Liver (tissue), 9 donors: ENCODE results near the gene MUSK. TPM values are rescaled to one million over a fixed set of nuclear protein-coding genes. Genes with fewer than 3 reads are reported as not detected.

ENCODE experiments used
- DNase-seq: peaks from one replicate; pipeline ENCODE4 v3.0.0-alpha.2; 2017; ENCODE audit warnings: low spot score
- H3K27ac ChIP-seq, 2 donors: one replicate each; pipeline ENCODE4 v1.7.0; 2013; ENCODE audit warnings: inconsistent platforms in 2 of 2, low read length in 2 of 2, control low read depth in 1 of 2, low read depth in 1 of 2, mild to moderate bottlenecking in 1 of 2
- H3K27me3 ChIP-seq, 4 donors: one replicate each; pipeline versions ENCODE4 v1.6.1 to v1.7.0; 2013; ENCODE audit warnings: low read length in 3 of 4, inconsistent platforms in 1 of 4, mild to moderate bottlenecking in 1 of 4, moderate library complexity in 1 of 4; ENCODE audit not compliant: control insufficient read depth in 4 of 4, insufficient read depth in 4 of 4
- H3K36me3 ChIP-seq, 4 donors: one replicate each; pipeline versions ENCODE4 v1.6.1 to v1.7.0; 2013; ENCODE audit warnings: low read length in 3 of 4, mild to moderate bottlenecking in 3 of 4, low read depth in 1 of 4, moderate library complexity in 1 of 4; ENCODE audit not compliant: control insufficient read depth in 4 of 4, insufficient read depth in 3 of 4
- H3K4me1 ChIP-seq, 4 donors: one replicate each; pipeline versions ENCODE4 v1.6.1 to v1.7.0; 2013; ENCODE audit warnings: low read length in 3 of 4, mild to moderate bottlenecking in 3 of 4, moderate library complexity in 1 of 4; ENCODE audit not compliant: control insufficient read depth in 4 of 4, insufficient read depth in 4 of 4
- H3K4me3 ChIP-seq, 3 donors: one replicate each; pipeline versions ENCODE4 v1.6.1 to v1.7.0; 2013; ENCODE audit warnings: low read length in 3 of 3, control low read depth in 1 of 3, low read depth in 1 of 3, mild to moderate bottlenecking in 1 of 3
- H3K9ac ChIP-seq, 2 donors: one replicate each; pipeline ENCODE4 v1.7.0; 2013; ENCODE audit warnings: low read length in 2 of 2, mild to moderate bottlenecking in 2 of 2, moderate library complexity in 2 of 2, control low read depth in 1 of 2, low read depth in 1 of 2
- H3K9me3 ChIP-seq, 4 donors: one replicate each; pipeline versions ENCODE4 v1.6.1 to v1.7.0; 2013; ENCODE audit warnings: low read length in 3 of 4; ENCODE audit not compliant: control insufficient read depth in 4 of 4
- ATF3 ChIP-seq: IDR thresholded peaks from 2 replicates; pipeline ENCODE4 v1.6.1; 2016; ENCODE audit warnings: antibody characterized with exemption
- CTCF ChIP-seq: fragments of 150-350 bp; IDR thresholded peaks from 2 replicates; pipeline ENCODE4 v1.5.1; 2017; ENCODE audit warnings: improper control_type of control experiment, low read depth, low read length; ENCODE audit not compliant: missing input control
- EGR1 ChIP-seq, 2 donors: IDR thresholded peaks; 2 replicates each; pipeline ENCODE4 v1.6.1; 2016 to 2018; ENCODE audit warnings: antibody characterized with exemption in 2 of 2, low read depth in 2 of 2
- FOXA1 ChIP-seq: IDR thresholded peaks from 2 replicates; pipeline ENCODE4 v1.6.1; 2016; ENCODE audit warnings: antibody characterized with exemption
- FOXA2 ChIP-seq: IDR thresholded peaks from 2 replicates; pipeline ENCODE4 v1.6.1; 2016; ENCODE audit warnings: antibody characterized with exemption
- GABPA ChIP-seq, 2 donors: IDR thresholded peaks in 1 of 2; conservative IDR thresholded peaks in 1 of 2; 2 replicates each; pipeline ENCODE4 v1.6.1; 2016; ENCODE audit warnings: antibody characterized with exemption in 2 of 2, mild to moderate bottlenecking in 1 of 2, moderate library complexity in 1 of 2
- HNF4A ChIP-seq, 2 donors: conservative IDR thresholded peaks; 2 replicates each; pipeline ENCODE4 v1.6.1; 2016; ENCODE audit warnings: antibody characterized with exemption in 2 of 2, mild to moderate bottlenecking in 2 of 2
- HNF4G ChIP-seq: IDR thresholded peaks from 2 replicates; pipeline ENCODE4 v1.6.1; 2016; ENCODE audit warnings: antibody characterized with exemption
- JUND ChIP-seq, 2 donors: IDR thresholded peaks; 2 replicates each; pipeline ENCODE4 v1.6.1; 2016; ENCODE audit warnings: antibody characterized with exemption in 2 of 2
- MAX ChIP-seq: IDR thresholded peaks from 2 replicates; pipeline ENCODE4 v1.6.1; 2016; ENCODE audit warnings: antibody characterized with exemption
- NR2F2 ChIP-seq: IDR thresholded peaks from 2 replicates; pipeline ENCODE4 v1.6.1; 2016; ENCODE audit warnings: antibody characterized with exemption
- RAD21 ChIP-seq, 2 donors: IDR thresholded peaks; 2 replicates each; pipeline ENCODE4 v1.6.1; 2016; ENCODE audit warnings: antibody characterized with exemption in 2 of 2, mild to moderate bottlenecking in 2 of 2
- RXRA ChIP-seq, 2 donors: IDR thresholded peaks; 2 replicates each; pipeline ENCODE4 v1.6.1; 2017 to 2018; ENCODE audit warnings: antibody characterized with exemption in 2 of 2, mild to moderate bottlenecking in 1 of 2
- ZBTB33 ChIP-seq: IDR thresholded peaks from 2 replicates; pipeline ENCODE4 v1.6.1; 2016; ENCODE audit warnings: antibody characterized with exemption
- WGBS: extraction: QIAGEN DNeasy Blood & Tissue Kit; methylation state at CpG from one replicate; pipeline ENCODE4 v1.1.7; 2013; 5-methylcytosine and 5-hydroxymethylcytosine counted together
- polyA plus RNA-seq, 2 donors: library from polyadenylated mRNA; stranded (reverse) in 1 of 2; unstranded in 1 of 2; fragments of 200-250 nt in 1 of 2; fragments of >200 nt in 1 of 2; fragmentation: Nextera tagmentation in 1 of 2; extraction: Ambion mirVana in 1 of 2; gene quantifications; one replicate each; pipeline versions ENCODE4 v1.2.1 to v1.2.3, GENCODE V29; 2013 to 2015
- total RNA-seq, 2 donors: library from RNA; depleted of rRNA; stranded (reverse); fragments of >200 nt; gene quantifications; one replicate each; pipeline ENCODE4 v1.2.3, GENCODE V29; 2014
- donor health status: healthy.
- donor health status: healthy.
- donor health status: healthy.
- donor health status: healthy.
- donor health status: healthy.

Gene MUSK
- total and polyA plus RNA-seq, 4 donors = 0.05 to 0.17 (median 0.10) TPM; not detected in 1

- Histone ChIP-seq H3K9me3 (no peaks in the 10 kb centered on the region), H3K4me3 (no peak overlapping the region), H3K36me3 (no peaks in the 10 kb centered on the region), H3K27me3 (no peaks in the 10 kb centered on the region), H3K4me1 (no peaks in the 10 kb centered on the region), H3K27ac (no peak overlapping the region), H3K9ac (no peak overlapping the region)
- DNase-seq = no peak
- 80% methylated on average over 6 of the region's 6 CpGs for WGBS
- no peak for TF ChIP-seq HNF4A (conservative IDR thresholded peaks at IDR 0.05)
- no peak for TF ChIP-seq NR2F2
- no peak for TF ChIP-seq CTCF
- no peak for TF ChIP-seq FOXA1
- TF ChIP-seq FOXA2 = no peak
- no peak for TF ChIP-seq RAD21 (IDR thresholded peaks at IDR 0.05)
- no peak for TF ChIP-seq MAX
- TF ChIP-seq ZBTB33 = no peak
- no peak for TF ChIP-seq HNF4G
- no peak for TF ChIP-seq EGR1 (IDR thresholded peaks at IDR 0.05; ENCODE audit: low read depth in 2 of 2)
- TF ChIP-seq JUND (IDR thresholded peaks at IDR 0.05) = no peak
These were observed 139.5 kb downstream of the MUSK start for GRCh38 chr9:110807956-110808598.

- Histone ChIP-seq H3K9me3 (no peaks in the 10 kb centered on the region), H3K27ac (no peak overlapping the region), H3K9ac (no peak overlapping the region), H3K36me3 (no peaks in the 10 kb centered on the region), H3K4me3 (no peak overlapping the region), H3K27me3 (no peaks in the 10 kb centered on the region), H3K4me1 (no peaks in the 10 kb centered on the region)
- 61% methylated on average over 4 of the region's 4 CpGs for WGBS
- DNase-seq = no peak
- TF ChIP-seq FOXA1 (no peak), GABPA (IDR thresholded peaks at IDR 0.05 in 1 of 2, conservative IDR thresholded peaks at IDR 0.05 in 1 of 2) (no peak), ATF3 (no peak), RXRA (IDR thresholded peaks at IDR 0.05) (no peak), EGR1 (IDR thresholded peaks at IDR 0.05; ENCODE audit: low read depth in 2 of 2) (no peak), JUND (IDR thresholded peaks at IDR 0.05) (no peak), FOXA2 (no peak), ZBTB33 (no peak), CTCF (no peak), RAD21 (IDR thresholded peaks at IDR 0.05) (no peak)
These were observed 140.0 kb downstream of the MUSK start for GRCh38 chr9:110808599-110808980.
